ENCODE data around the gene MRPL3. TPM values are rescaled to one million over a fixed set of nuclear protein-coding genes. Genes with fewer than 3 reads are reported as not detected.

Gene MRPL3
- total RNA-seq, 1 experiment from 2014 or later: 142 TPM

DNA sequence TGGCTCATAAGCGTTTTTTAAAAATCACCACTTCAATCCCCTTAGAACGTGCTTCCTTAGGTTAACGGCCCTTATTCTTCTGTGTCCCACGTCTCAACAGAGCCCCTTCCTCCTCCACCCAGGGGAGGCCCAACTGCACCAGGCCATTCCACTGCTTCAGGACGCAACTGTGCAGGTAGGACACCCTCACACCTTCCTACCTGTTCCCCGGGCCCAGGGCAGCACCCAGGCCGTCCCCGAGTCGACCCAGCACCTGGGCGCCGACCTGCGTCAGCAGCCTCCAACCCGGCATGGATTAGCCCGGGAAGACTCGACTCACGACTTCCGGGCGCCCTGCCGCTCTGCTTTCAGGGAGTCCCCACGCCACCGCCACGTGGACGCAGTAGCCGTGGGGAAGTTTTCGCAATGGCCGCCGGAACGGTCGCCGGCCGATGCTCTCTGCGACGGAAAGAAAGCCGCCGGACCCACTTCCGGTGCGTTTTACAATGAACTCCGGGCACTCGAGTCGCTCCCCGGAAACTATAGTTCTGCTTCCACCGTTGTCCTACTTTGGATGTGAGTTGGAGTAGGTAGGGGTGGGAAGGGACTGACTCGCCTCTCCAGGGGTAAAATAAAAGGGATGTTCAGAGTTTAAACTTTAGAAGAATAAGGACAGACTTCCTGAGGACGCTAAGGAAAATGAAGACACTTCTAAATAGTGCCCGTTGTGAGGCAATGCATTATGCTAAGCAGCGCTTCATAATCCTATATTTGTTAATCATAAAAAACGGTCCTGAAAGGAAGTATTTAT lies at the start of gene MRPL3 (continued):
- TF ChIP-seq, protein P1, sequence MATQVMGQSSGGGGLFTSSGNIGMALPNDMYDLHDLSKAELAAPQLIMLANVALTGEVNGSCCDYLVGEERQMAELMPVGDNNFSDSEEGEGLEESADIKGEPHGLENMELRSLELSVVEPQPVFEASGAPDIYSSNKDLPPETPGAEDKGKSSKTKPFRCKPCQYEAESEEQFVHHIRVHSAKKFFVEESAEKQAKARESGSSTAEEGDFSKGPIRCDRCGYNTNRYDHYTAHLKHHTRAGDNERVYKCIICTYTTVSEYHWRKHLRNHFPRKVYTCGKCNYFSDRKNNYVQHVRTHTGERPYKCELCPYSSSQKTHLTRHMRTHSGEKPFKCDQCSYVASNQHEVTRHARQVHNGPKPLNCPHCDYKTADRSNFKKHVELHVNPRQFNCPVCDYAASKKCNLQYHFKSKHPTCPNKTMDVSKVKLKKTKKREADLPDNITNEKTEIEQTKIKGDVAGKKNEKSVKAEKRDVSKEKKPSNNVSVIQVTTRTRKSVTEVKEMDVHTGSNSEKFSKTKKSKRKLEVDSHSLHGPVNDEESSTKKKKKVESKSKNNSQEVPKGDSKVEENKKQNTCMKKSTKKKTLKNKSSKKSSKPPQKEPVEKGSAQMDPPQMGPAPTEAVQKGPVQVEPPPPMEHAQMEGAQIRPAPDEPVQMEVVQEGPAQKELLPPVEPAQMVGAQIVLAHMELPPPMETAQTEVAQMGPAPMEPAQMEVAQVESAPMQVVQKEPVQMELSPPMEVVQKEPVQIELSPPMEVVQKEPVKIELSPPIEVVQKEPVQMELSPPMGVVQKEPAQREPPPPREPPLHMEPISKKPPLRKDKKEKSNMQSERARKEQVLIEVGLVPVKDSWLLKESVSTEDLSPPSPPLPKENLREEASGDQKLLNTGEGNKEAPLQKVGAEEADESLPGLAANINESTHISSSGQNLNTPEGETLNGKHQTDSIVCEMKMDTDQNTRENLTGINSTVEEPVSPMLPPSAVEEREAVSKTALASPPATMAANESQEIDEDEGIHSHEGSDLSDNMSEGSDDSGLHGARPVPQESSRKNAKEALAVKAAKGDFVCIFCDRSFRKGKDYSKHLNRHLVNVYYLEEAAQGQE (IDR thresholded peaks at IDR 0.05; ENCODE audit: low read depth): no peak
- TF ChIP-seq CBX3 (IDR thresholded peaks at IDR 0.05; ENCODE audit: low read depth): peak; percentile 88
- peak; percentile 44 for TF ChIP-seq POLR2A (IDR thresholded peaks at IDR 0.05; ENCODE audit: borderline replicate concordance, extremely low read depth, insufficient read depth, insufficient read length)
- no peak for TF ChIP-seq EZH2 (IDR thresholded peaks at IDR 0.05)
- peak; percentile 85 for TF ChIP-seq POLR2AphosphoS5 (IDR thresholded peaks at IDR 0.05; ENCODE audit: low read depth, low read length)

- ChIA-PET POLR2A (no interaction called here), RAD21 (ENCODE audit: low non-redundant PET in 1 of 2, low total read pairs in 2 of 2, uncharacterized antibody in 2 of 2, unreplicated experiment in 2 of 2) (no interaction called here), CTCF (no interaction called here)
- no peaks in the 10 kb centered on the region for H3K36me3 ChIP-seq (ENCODE audit: control insufficient read depth in 1 of 2, insufficient read depth in 2 of 2, low read length in 2 of 2)
- no peak for DNase-seq (ENCODE audit: low read depth, low spot score)
- H2AFZ ChIP-seq (ENCODE audit: low read depth, low read length, poor library complexity, severe bottlenecking): no peak overlapping the region
- H3K79me2 ChIP-seq (ENCODE audit: insufficient read depth, low read length): no peaks in the 10 kb centered on the region
- peaks cover 24% of the 10 kb centered on the region for H3K27me3 ChIP-seq (ENCODE audit: insufficient read depth, low read length)
- no peak overlapping the region for H3K9ac ChIP-seq (ENCODE audit: low read length)
- intact Hi-C loops (cut with micrococcal nuclease): no loop called here
- TF ChIP-seq ELF1 (IDR thresholded peaks at IDR 0.05; ENCODE audit: borderline replicate concordance, low read depth) (no peak), MAX (IDR thresholded peaks at IDR 0.05) (no peak), FOSL1 (IDR thresholded peaks at IDR 0.05; ENCODE audit: low read depth) (no peak), EZH2 (IDR thresholded peaks at IDR 0.05) (no peak), CEBPB (IDR thresholded peaks at IDR 0.05; ENCODE audit: low read depth) (no peak), EGR1 (IDR thresholded peaks at IDR 0.05; ENCODE audit: low read depth) (no peak), YY1 (IDR thresholded peaks at IDR 0.05; ENCODE audit: extremely low read depth, insufficient replicate concordance, low read depth, low read length) (no peak), SP1 (IDR thresholded peaks at IDR 0.05; ENCODE audit: low read depth) (no peak), JUND (IDR thresholded peaks at IDR 0.05) (no peak)
- no peak overlapping the region for H3K4me3 ChIP-seq (replicated peaks in 1 of 2; ENCODE audit: low read depth in 1 of 2, low read length in 2 of 2)
- H3K9me2 ChIP-seq (ENCODE audit: insufficient read depth): no peaks in the 10 kb centered on the region
- no peaks in the 10 kb centered on the region for H4K20me1 ChIP-seq (ENCODE audit: insufficient read depth)
- H3K4me1 ChIP-seq (ENCODE audit: control insufficient read depth in 1 of 2, insufficient read depth in 2 of 2, low read length in 2 of 2): no peaks in the 10 kb centered on the region
- BruUV-seq (replicated peaks): no TSS peak
- no peaks in the 10 kb centered on the region for H3K9me3 ChIP-seq (ENCODE audit: control insufficient read depth in 1 of 2, insufficient read depth in 1 of 2, low read depth in 1 of 2, low read length in 2 of 2)
- H3K27ac ChIP-seq (ENCODE audit: low read depth, low read length): no peak overlapping the region
- no peak for ATAC-seq
- H3K4me2 ChIP-seq (ENCODE audit: low read length): no peak overlapping the region
Measured at GRCh38 chr3:131551761-131552160, 49.0 kb upstream of the MRPL3 start.

All from HCT116 (cell line).